Prostate gland (tissue), 2 donors: ENCODE data around the gene CHTF8. TPM values are rescaled to one million over a fixed set of nuclear protein-coding genes. Genes with fewer than 3 reads are reported as not detected.
"Not testable (repeated sequence)": the region's sequence is repeated elsewhere in the genome, so short reads cannot be mapped to it uniquely, and the experiment has no call there.

ENCODE experiments used
- DNase-seq: peaks from one replicate; pipeline ENCODE4 v3.0.0-alpha.2; 2019; ENCODE audit warnings: low spot score
- H3K27ac ChIP-seq, 2 donors: fragments of 200-600 bp; sonication (generic); 2 replicates each; pipeline ENCODE4 v1.5.1; 2017 to 2019
- H3K27me3 ChIP-seq: fragments of 200-600 bp; sonication (generic); replicated peaks from 2 replicates; pipeline ENCODE4 v1.5.1; 2019; ENCODE audit not compliant: insufficient read depth
- H3K36me3 ChIP-seq, 2 donors: fragments of 200-600 bp; sonication (generic); 1 replicate in 1 of 2; 2 replicates in 1 of 2; pipeline versions ENCODE4 v1.5.1 to v1.8.1; 2017 to 2019
- H3K4me1 ChIP-seq: fragments of 200-600 bp; sonication (generic); replicated peaks from 2 replicates; pipeline ENCODE4 v1.5.1; 2019
- H3K4me3 ChIP-seq, 2 donors: fragments of 200-600 bp; sonication (generic); 2 replicates each; pipeline ENCODE4 v1.5.1; 2017 to 2019
- H3K9me3 ChIP-seq: fragments of 200-600 bp; sonication (generic); 2 replicates; pipeline ENCODE4 v1.5.1; 2017
- POLR2A ChIP-seq: fragments of 450-650 bp; IDR thresholded peaks from one replicate; pipeline ENCODE4 v1.6.1; 2016; ENCODE audit warnings: antibody characterized with exemption, mild to moderate bottlenecking
- POLR2AphosphoS5 ChIP-seq: sonication (generic); formaldehyde crosslinking; IDR thresholded peaks from one replicate; pipeline ENCODE4 v1.6.1; 2017; ENCODE audit warnings: antibody characterized with exemption
- WGBS: methylation state at CpG from one replicate; pipeline ENCODE4 v1.1.5; 2018; 5-methylcytosine and 5-hydroxymethylcytosine counted together
- intact Hi-C: fragments of 100-400 bp; cut with DNase I; formaldehyde crosslinking; loops from one replicate; pipeline ENCODE4 v1.14.2; 2022
- total RNA-seq, 2 donors: library from RNA; depleted of rRNA; stranded (reverse); fragments of >200 nt; gene quantifications; one replicate each; pipeline ENCODE4 v1.1.0, GENCODE V29; 2016
- TF ChIP-seq, protein P1 (sequence below), 4 experiments: fragments of 200-600 bp in 2 of 4; fragments of 450-650 bp in 2 of 4; sonication (generic) in 2 of 4; IDR thresholded peaks; 1 replicate in 3 of 4; 2 replicates in 1 of 4; pipeline ENCODE4 v1.5.1; 2016 to 2019; ENCODE audit warnings: antibody characterized with exemption in 4 of 4, mild to moderate bottlenecking in 2 of 4, moderate library complexity in 2 of 4

CHTF8 gene
- total RNA-seq, 2 donors from 2014 or later, result 124 to 171 TPM

DNA sequence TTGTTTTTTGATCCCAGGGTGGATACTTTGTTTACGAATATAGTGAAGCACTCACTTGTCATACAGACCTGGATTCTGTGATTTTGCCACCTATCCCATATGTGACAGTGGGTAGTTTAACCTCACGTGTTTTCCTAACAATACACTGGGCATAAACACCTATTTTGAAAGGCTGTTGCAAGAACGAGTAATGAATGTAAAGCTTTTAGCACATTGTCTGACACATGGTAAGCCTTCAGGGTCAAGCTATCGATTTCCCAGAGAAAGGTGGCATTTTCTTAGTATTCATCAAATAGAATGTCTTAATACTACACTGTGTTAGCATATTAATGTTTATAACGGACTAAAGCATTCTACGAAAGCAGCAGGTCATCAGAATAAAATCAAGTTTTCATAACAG is 1.9 kb downstream of the CHTF8 start:
- intact Hi-C loops, result no loop called here
- no peaks in the 10 kb centered on the region for H3K27me3 ChIP-seq
- no peak overlapping the region for H3K27ac ChIP-seq
- no peak for DNase-seq
- TF ChIP-seq POLR2A (no peak), POLR2AphosphoS5 (no peak)
- TF ChIP-seq, protein P1, sequence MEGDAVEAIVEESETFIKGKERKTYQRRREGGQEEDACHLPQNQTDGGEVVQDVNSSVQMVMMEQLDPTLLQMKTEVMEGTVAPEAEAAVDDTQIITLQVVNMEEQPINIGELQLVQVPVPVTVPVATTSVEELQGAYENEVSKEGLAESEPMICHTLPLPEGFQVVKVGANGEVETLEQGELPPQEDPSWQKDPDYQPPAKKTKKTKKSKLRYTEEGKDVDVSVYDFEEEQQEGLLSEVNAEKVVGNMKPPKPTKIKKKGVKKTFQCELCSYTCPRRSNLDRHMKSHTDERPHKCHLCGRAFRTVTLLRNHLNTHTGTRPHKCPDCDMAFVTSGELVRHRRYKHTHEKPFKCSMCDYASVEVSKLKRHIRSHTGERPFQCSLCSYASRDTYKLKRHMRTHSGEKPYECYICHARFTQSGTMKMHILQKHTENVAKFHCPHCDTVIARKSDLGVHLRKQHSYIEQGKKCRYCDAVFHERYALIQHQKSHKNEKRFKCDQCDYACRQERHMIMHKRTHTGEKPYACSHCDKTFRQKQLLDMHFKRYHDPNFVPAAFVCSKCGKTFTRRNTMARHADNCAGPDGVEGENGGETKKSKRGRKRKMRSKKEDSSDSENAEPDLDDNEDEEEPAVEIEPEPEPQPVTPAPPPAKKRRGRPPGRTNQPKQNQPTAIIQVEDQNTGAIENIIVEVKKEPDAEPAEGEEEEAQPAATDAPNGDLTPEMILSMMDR (IDR thresholded peaks at IDR 0.05), result no peak
- H3K9me3 ChIP-seq, result no peaks in the 10 kb centered on the region
- H3K4me1 ChIP-seq, result peaks cover 13% of the 10 kb centered on the region
- H3K36me3 ChIP-seq, result no peaks in the 10 kb centered on the region
- H3K4me3 ChIP-seq, result no peak overlapping the region
- 60% methylated on average over 6 of the region's 6 CpGs for WGBS

DNA sequence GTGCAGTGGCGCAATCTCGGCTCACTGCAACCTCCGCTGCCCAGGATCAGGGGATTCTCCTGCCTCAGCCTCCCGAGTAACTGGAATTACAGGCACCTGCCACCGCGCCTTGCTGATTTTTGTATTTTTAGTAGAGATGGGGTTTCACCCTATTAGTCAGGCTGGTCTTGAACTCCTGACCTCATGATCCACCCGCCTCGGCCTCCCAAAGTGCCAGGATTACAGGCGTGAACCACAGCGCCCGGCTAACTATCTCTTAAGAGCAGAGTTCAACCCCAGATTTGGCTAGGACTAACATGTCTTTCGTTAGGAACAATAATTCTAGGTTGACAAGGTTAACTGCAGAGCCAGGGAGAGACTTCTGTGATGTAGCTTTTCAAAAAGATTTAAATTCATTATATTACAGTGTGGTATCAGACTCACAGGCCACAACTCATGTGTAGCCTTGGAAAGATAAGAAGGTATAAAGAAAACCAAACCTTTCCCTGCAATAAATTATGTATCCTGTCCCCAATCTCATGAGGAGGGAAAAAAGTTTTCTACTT is 4.3 kb downstream of the CHTF8 start:
- TF ChIP-seq, protein P1 (IDR thresholded peaks at IDR 0.05), result no peak
- TF ChIP-seq POLR2A, result no peak
- no peak for TF ChIP-seq POLR2AphosphoS5
- WGBS, result 95% methylated on average over 12 of the region's 12 CpGs
- H3K27me3 ChIP-seq, result no peaks in the 10 kb centered on the region
- H3K4me1 ChIP-seq, result peaks cover 6% of the 10 kb centered on the region
- H3K9me3 ChIP-seq, result no peaks in the 10 kb centered on the region
- H3K36me3 ChIP-seq, result no peaks in the 10 kb centered on the region
- H3K27ac ChIP-seq, result no peak overlapping the region
- no peak for DNase-seq
- no peak overlapping the region for H3K4me3 ChIP-seq
- intact Hi-C loops, result loop anchor here (5.0 kb wide), 3 partner anchors 281 to 601 kb away; no protein-coding TSS in a partner anchor

- not testable (repeated sequence) for H3K9me3 ChIP-seq, H3K27ac ChIP-seq, H3K4me3 ChIP-seq, H3K27me3 ChIP-seq, H3K4me1 ChIP-seq, DNase-seq, H3K36me3 ChIP-seq
- intact Hi-C loops, result loop anchor here (5.0 kb wide), 3 partner anchors 280 to 600 kb away; no protein-coding TSS in a partner anchor
- whole genome bisulfite sequencing, result 95% methylated on average over 10 of the region's 10 CpGs
These were observed 5.6 kb downstream of the CHTF8 start for GRCh38 chr16:69126801-69127200.

GRCh38 chr16:69126221-69126620 is 6.2 kb downstream of the CHTF8 start:
- Histone ChIP-seq H3K27ac (no peak overlapping the region), H3K4me3 (no peak overlapping the region), H3K36me3 (no peaks in the 10 kb centered on the region), H3K9me3 (no peaks in the 10 kb centered on the region), H3K27me3 (no peaks in the 10 kb centered on the region), H3K4me1 (peaks cover 5% of the 10 kb centered on the region)
- intact Hi-C loops, result loop anchor here (5.0 kb wide), 3 partner anchors 279 to 599 kb away; no protein-coding TSS in a partner anchor
- TF ChIP-seq POLR2A (no peak), POLR2AphosphoS5 (no peak)
- TF ChIP-seq, protein P1 (IDR thresholded peaks at IDR 0.05), result no peak
- WGBS, result 74% methylated on average over 3 of the region's 3 CpGs
- no peak for DNase-seq

DNA sequence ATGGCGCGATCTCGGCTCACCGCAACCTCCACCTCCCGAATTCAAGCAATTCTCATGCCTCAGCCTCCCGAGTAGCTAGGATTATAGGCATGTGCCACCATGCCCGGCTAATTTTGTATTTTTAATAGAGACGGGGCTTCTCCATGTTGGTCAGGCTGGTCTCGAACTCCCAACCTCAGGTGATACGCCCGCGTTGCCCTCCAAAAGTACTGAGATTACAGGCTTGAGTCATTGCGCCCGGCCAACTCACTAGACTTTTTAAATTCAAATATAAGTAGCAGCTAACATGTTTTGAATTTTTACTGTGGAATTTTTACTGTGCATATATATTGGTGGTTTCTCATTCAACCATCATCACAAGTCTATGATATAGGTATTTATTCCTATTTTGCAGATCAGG is 7.4 kb downstream of the CHTF8 start:
- H3K4me1 ChIP-seq, H3K27me3 ChIP-seq, H3K9me3 ChIP-seq, H3K36me3 ChIP-seq, H3K4me3 ChIP-seq, DNase-seq, H3K27ac ChIP-seq: not testable (repeated sequence)
- intact Hi-C loops, result loop anchor here (5.0 kb wide), 3 partner anchors 278 to 598 kb away; no protein-coding TSS in a partner anchor
- WGBS, result 93% methylated on average over 14 of the region's 14 CpGs

DNA sequence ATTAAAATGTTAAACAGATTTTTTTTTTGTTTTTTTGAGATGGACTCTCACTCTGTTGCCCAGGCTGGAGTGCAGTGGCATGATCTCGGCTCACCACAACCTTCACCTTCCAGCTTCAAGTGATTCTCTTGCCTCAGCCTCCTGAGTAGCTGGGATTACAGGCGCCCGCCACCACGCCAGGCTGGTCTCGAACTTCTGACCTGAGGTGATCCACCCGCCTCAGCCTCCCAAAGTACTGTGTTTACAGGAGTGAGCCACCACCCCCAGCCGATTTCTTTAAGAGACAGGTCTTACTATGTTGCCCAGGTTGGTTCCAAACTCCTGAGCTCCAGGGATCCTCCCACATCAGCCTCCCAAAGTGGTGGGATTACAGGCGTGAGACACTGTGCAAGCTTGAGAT is 8.0 kb downstream of the CHTF8 start:
- H3K27ac ChIP-seq, H3K27me3 ChIP-seq, intact Hi-C loops, H3K9me3 ChIP-seq, H3K4me3 ChIP-seq, DNase-seq, H3K4me1 ChIP-seq: not testable (repeated sequence)
- peaks cover 0 to 12% of the 10 kb centered on the region in 2 donors for H3K36me3 ChIP-seq
- WGBS, result 89% methylated on average over 8 of the region's 8 CpGs
